ENCODE results near the gene HDAC6.

HDAC6 gene

GRCh38 chrX:48789366-48790220 is 12.3 kb upstream of the HDAC6 start:
- TF ChIP-seq CTCF (conservative IDR thresholded peaks at IDR 0.05) (no peak), ZFX (IDR thresholded peaks at IDR 0.05) (no peak)

GRCh38 chrX:48790477-48790876 is 11.4 kb upstream of the HDAC6 start:
- no peak for TF ChIP-seq ZFX (IDR thresholded peaks at IDR 0.05)
- no peak for TF ChIP-seq CTCF (conservative IDR thresholded peaks at IDR 0.05)

More at GRCh38 chrX:48789366-48790220, 12.3 kb upstream of the HDAC6 start:
- H3K27ac ChIP-seq: no peak overlapping the region

GRCh38 chrX:48791063-48791820 is 10.6 kb upstream of the HDAC6 start:
- TF ChIP-seq ZFX (IDR thresholded peaks at IDR 0.05) (no peak), CTCF (conservative IDR thresholded peaks at IDR 0.05) (no peak)
- no peak overlapping the region for H3K27ac ChIP-seq

More at GRCh38 chrX:48790477-48790876, 11.4 kb upstream of the HDAC6 start:
- H3K27ac ChIP-seq: no peak overlapping the region

GRCh38 chrX:48792219-48792618 is 9.6 kb upstream of the HDAC6 start:
- TF ChIP-seq CTCF (conservative IDR thresholded peaks at IDR 0.05) (no peak), ZFX (IDR thresholded peaks at IDR 0.05) (no peak)
- H3K27ac ChIP-seq: no peak overlapping the region

GRCh38 chrX:48793935-48794334 is 7.9 kb upstream of the HDAC6 start:
- no peak for TF ChIP-seq ZFX (IDR thresholded peaks at IDR 0.05)
- TF ChIP-seq CTCF (conservative IDR thresholded peaks at IDR 0.05): no peak
- no peak overlapping the region for H3K27ac ChIP-seq

GRCh38 chrX:48794340-48794910 is 7.4 kb upstream of the HDAC6 start:
- TF ChIP-seq ZFX (IDR thresholded peaks at IDR 0.05) (no peak), CTCF (conservative IDR thresholded peaks at IDR 0.05) (no peak)
- H3K27ac ChIP-seq: no peak overlapping the region
